ENCODE results near the gene EVL.

- TF ChIP-seq POLR2A (IDR thresholded peaks at IDR 0.05; ENCODE audit: low read depth, low read length) (no peak; the same call in 1 of the 2 replicates), POLR2AphosphoS5 (IDR thresholded peaks at IDR 0.05; ENCODE audit: low read depth, low read length) (no peak), TAF1 (IDR thresholded peaks at IDR 0.05; ENCODE audit: low read depth, low read length) (no peak), SPI1 (IDR thresholded peaks at IDR 0.05; ENCODE audit: low read depth, low read length) (no peak)
Observed at GRCh38 chr14:100067481-100067880, 2.3 kb downstream of the EVL start.

Data from GM12891 (cell line).